GM19468 (cell line): Measurements from ENCODE around the gene FSTL5.

ENCODE experiments used
- ATAC-seq: cut with Tn5 transposase; IDR thresholded peaks from one replicate; pipeline ENCODE4 v1.9.1; 2021; ENCODE audit warnings: mild to moderate bottlenecking, moderate library complexity, moderate number of reproducible peaks; ENCODE audit not compliant: unreplicated experiment; ENCODE audit errors: extremely low read depth

The FSTL5 gene

GRCh38 chr4:161883157-161883556 is 280.6 kb downstream of the FSTL5 start:
- no peak for ATAC-seq

GRCh38 chr4:161881370-161881769 is 282.4 kb downstream of the FSTL5 start:
- ATAC-seq = no peak

DNA sequence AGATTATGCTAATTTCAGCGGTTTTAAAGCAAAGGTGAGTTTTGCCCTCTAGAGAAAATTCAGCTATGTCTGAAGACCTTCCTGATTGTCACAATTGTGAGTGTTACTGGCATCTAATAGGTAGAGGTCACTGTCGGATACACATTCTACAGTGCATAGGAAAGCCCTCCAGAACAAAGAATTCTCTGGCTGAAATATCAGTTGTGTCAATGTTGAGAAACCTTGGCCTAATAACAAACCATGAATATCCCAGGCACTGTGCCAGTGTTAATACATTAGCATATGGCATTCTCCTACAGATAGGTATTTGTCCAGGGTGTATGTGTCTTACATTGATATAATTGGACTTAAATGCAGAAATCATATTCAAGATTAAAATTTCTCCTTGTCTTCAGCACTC is 294.3 kb downstream of the FSTL5 start:
- ATAC-seq = no peak

DNA sequence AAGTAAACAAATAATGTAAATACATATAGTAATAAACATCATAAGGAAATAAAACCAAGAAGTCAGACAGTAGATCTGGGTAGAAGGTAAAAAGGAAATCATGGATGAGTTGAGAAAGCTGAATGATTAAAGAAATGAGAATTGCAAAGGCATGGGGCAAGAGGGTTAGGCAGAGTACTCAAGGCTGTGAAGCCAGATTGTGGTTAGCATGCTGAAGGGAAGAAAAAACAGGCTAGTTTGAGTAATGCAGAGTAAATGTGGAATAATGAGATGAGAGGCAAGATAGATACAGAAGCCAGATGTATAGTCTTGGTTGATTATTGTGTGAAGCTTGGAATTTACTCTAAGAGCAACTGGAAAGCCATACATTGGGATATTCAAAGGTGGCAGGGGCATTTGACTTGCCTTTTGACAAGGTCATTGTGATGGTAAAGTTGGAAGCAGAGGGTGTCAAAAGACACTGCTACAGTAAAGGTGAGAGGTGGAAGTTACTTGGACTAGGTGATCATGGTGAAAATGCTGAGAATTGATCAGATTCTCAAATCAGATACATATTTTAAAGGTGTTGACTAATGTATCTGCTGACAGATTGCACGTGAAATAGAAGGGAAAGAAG is 307.0 kb downstream of the FSTL5 start:
- ATAC-seq = no peak

GRCh38 chr4:161850631-161851030 is 313.2 kb downstream of the FSTL5 start:
- ATAC-seq = no peak

GRCh38 chr4:161841759-161842158 is 322.0 kb downstream of the FSTL5 start:
- no peak for ATAC-seq

- ATAC-seq = no peak
Measured at GRCh38 chr4:161829591-161829990, 334.2 kb downstream of the FSTL5 start.

GRCh38 chr4:161828061-161828460 is 335.7 kb downstream of the FSTL5 start:
- ATAC-seq = no peak

DNA sequence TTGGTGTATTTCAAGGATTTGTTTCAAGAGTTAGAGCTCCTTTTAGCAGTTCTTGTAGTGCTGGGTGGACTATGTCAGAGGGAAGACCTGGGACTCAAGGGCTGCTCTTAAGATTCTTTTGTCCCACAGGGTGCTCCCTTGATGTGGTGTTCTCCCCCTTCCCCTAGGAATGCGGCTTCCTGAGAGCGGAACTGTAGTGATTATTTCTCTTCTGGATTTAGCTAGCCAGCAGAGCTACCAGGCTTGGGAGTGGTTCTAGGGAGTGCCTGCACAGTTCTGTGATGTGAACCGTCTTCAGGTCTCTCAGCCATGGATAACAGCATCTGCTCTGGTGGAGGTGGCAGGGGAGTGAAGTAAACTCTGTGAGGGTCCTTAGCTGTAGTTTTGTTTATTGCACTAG is 336.8 kb downstream of the FSTL5 start:
- no peak for ATAC-seq

- ATAC-seq = no peak
Measured at GRCh38 chr4:161823450-161823849, 340.4 kb downstream of the FSTL5 start.

GRCh38 chr4:161822174-161822573 is 341.6 kb downstream of the FSTL5 start:
- ATAC-seq = no peak

GRCh38 chr4:161817914-161818313 is 345.9 kb downstream of the FSTL5 start:
- no peak for ATAC-seq

- no peak for ATAC-seq
Measured at GRCh38 chr4:161816958-161817357, 346.8 kb downstream of the FSTL5 start.

DNA sequence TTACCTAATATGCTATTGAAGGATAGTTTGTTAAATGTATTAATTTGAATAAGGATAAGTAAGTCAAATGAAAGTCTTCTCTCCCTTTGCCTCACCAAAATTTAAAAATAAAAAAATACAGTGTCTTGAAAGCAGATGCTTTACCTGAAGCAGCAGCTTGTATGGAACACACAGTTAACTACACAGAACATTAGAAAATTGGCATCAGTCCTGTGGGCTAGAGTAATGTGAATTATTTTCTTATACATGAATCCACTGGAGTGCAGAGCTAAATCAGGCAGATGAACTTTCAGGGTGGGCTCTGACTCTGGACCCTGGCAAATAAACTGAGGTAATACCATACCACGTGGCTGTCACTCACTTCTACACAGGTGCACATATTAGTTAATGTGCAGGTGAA is 348.0 kb downstream of the FSTL5 start:
- ATAC-seq = no peak

DNA sequence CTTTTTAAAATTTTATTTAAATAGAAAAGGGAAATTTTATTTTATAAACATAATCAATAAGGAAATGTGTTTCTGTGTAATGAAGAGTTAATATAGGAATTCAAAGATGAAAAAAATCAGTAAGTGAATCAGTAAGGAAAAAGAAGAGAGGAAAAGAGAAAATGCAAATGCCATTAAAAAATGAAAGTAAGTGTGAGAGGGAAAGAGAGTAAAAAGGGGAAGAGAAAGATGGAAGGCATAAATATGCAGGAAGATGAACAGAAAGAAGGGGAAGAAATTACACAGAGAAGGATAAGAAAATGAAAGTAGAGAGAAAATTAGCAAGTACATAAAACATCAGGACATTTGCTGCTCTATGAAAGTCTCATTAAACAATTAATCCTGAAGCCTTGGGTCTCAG is 349.9 kb downstream of the FSTL5 start:
- ATAC-seq = no peak

DNA sequence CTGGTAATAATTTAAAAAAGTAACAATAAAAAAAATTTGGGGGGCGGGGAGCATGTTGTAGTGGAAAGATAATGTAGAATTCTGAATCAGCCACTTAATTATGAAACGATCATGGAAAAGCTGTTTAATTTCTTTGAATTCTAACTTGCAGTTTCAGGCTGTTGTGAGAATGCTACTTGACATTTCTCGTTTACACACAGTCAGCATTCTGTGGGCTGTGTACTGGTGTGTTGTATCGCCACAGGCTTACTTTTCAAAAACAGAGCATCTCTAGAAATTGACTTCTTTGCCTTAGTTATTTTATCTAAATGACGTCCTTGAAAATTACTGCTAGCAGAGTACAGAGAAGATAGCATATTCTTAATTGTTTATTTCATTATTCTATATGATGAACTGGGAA is 350.4 kb downstream of the FSTL5 start:
- no peak for ATAC-seq

DNA sequence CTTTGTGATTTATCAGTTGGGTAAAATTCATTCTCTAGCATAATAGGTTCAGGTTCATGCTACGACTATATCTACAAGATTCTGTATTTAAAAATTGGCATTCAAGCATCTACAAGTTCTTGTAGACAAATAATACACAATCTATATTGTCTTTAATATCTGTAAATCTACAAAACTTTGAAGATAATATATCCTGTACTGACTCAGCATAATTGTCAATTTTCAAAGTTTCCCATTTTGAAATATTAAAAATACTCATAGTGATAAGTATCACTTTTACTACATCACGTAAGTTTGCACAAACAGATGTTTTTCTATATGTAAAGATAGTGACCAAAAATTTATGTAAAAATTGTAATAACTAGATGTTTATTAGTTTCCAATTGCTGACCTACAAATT is 360.6 kb downstream of the FSTL5 start:
- ATAC-seq = no peak

DNA sequence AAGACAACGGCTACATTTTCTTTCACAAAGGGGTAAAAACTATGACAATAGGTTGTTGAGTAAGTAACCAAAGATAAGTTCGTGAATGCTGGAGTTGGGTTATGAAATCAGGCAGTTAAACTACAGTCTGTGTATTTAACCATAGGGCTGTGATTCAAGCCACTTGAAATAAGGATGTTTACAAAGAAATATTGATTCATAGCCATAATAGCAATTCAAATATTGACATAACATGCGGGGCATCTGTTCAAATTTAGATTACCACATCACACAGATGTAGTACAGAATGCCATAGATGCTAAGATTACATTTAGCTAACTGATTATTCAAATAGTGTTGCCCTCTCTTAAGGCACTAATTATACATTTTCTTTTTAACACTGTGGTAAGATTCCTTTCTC is 364.1 kb downstream of the FSTL5 start:
- ATAC-seq = no peak

GRCh38 chr4:161792991-161793390 is 370.8 kb downstream of the FSTL5 start:
- ATAC-seq = no peak

DNA sequence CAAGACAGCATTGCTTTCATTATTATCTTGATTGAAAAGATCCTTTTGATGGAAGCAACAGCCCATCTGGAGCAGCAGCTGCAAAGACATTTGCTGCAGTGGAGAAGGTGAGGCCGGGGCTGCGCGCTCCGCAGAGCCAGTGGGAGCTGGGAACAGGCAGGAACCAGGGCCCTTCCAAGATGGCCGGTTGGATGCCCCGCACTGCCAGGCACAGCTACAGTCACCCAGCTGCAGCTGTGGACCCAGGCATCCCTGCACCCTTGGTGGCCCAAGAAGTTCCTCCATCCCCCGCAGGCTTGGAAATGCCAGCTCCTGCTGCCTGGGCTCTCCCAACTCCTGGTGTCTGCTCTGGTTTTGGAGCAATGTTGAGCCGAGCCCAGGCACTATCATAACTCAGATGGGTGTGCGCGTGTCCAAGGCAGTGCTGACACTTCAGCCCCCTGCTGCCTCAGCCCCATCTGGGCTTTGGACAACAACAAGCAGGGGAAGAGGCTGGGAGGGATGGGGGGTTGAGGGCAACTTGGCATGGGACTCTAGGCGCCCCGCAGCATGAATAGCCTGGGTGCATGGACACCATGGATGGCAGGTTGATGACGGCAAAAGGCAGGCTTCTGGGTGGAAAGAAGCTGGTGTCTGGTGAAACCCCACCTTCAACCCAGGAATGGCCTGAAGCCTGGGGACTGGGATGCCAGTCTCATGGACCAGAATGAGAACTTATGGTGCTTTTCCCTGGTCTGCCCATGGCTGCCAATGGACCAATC is 371.8 kb downstream of the FSTL5 start:
- ATAC-seq = no peak

DNA sequence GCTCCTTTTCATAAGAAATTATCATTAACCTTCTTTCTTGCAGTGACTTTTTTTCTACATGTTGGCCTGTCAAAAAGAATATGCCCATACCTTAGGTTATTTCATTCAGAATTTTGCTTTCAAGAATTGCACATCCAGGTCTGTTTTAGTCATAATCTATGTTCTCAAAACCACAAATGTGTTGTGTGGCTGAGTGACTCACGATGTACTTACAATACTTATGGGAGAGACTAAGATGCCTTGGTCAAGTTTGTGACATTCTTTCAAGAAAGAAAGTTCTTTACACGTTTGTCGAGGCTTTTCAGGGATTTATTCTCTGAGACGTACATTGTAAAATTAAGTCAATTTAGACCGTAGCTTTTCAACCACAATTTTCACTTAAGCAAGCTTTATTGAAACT is 396.7 kb downstream of the FSTL5 start:
- ATAC-seq = no peak

- no peak for ATAC-seq
Measured at GRCh38 chr4:161762796-161763195, 401.0 kb downstream of the FSTL5 start.
